NCI-H1417 (cell line): ENCODE results near the gene MTX2.

Experiments used
- DNase-seq, 3 experiments: peaks; one replicate each; lab custom pipeline; 2025; lab: John Stamatoyannopoulos, UW

Gene MTX2

GRCh38 chr2:176269319-176270099, at the start of gene MTX2:
TSS of gene MTX2 (plus strand) at chr2:176269442. CDS start at chr2:176269630, 188 bp downstream.
- DNase-seq: peak; percentile 61 to 96 (median 92)

- DNase-seq: no peak
These were observed 41.4 kb upstream of the MTX2 start for GRCh38 chr2:176227874-176228273.

- no peak for DNase-seq
These were observed 35.1 kb upstream of the MTX2 start for GRCh38 chr2:176234156-176234555.

- no peak for DNase-seq
These were observed 34.3 kb upstream of the MTX2 start for GRCh38 chr2:176234940-176235339.

GRCh38 chr2:176237456-176237855, 31.8 kb upstream of the MTX2 start:
- DNase-seq: no peak

- no peak for DNase-seq
These were observed 30.2 kb upstream of the MTX2 start for GRCh38 chr2:176239031-176239430.

GRCh38 chr2:176240301-176240700, 28.9 kb upstream of the MTX2 start:
- DNase-seq: no peak

- DNase-seq: no peak
These were observed 27.0 kb upstream of the MTX2 start for GRCh38 chr2:176242276-176242675.

GRCh38 chr2:176246331-176246730, 22.9 kb upstream of the MTX2 start:
- no peak for DNase-seq

GRCh38 chr2:176247859-176248258, 21.4 kb upstream of the MTX2 start:
- no peak for DNase-seq

- no peak for DNase-seq
These were observed 17.3 kb upstream of the MTX2 start for GRCh38 chr2:176251928-176252327.

GRCh38 chr2:176260689-176261088, 8.6 kb upstream of the MTX2 start:
- DNase-seq: no peak

- no peak for DNase-seq
These were observed 8.1 kb upstream of the MTX2 start for GRCh38 chr2:176261136-176261535.

GRCh38 chr2:176268976-176269318, 295 bp upstream of the MTX2 start:
- no peak for DNase-seq

GRCh38 chr2:176270100-176270750, 983 bp downstream of the MTX2 start:
- DNase-seq: no peak

- DNase-seq: no peak
These were observed 3.7 kb downstream of the MTX2 start for GRCh38 chr2:176272870-176273459.

GRCh38 chr2:176278927-176279326, 9.7 kb downstream of the MTX2 start:
- DNase-seq: no peak

- no peak for DNase-seq
These were observed 10.9 kb downstream of the MTX2 start for GRCh38 chr2:176280156-176280555.

- DNase-seq: no peak
These were observed 11.8 kb downstream of the MTX2 start for GRCh38 chr2:176280867-176281658.

GRCh38 chr2:176283291-176284068, 14.2 kb downstream of the MTX2 start:
- DNase-seq: peak in 1 of 3 experiments; percentile 54

GRCh38 chr2:176284461-176285049, 15.3 kb downstream of the MTX2 start:
- DNase-seq: no peak
